Peyer's patch (tissue), 4 donors: Measurements from ENCODE around the gene CHRNE. TPM values are rescaled to one million over a fixed set of nuclear protein-coding genes. Genes with fewer than 3 reads are reported as not detected.

Source experiments
- DNase-seq, 3 donors: peaks; one replicate each; pipeline ENCODE4 v3.0.0-alpha.2; 2017 to 2019
- H3K27ac ChIP-seq, 4 donors: fragments of 200-600 bp; sonication (generic); one replicate each; pipeline ENCODE4 v1.5.1; 2016 to 2019
- H3K27me3 ChIP-seq, 2 donors: fragments of 200-600 bp; sonication (generic); one replicate each; pipeline ENCODE4 v1.5.1; 2019
- H3K36me3 ChIP-seq, 3 donors: fragments of 200-600 bp; sonication (generic); one replicate each; pipeline ENCODE4 v1.5.1; 2016 to 2019
- H3K4me1 ChIP-seq, 4 donors: fragments of 200-600 bp; sonication (generic); one replicate each; pipeline ENCODE4 v1.5.1; 2016 to 2019
- H3K4me3 ChIP-seq, 4 donors: fragments of 200-600 bp; sonication (generic); 1 replicate in 3 of 4; 2 replicates in 1 of 4; pipeline ENCODE4 v1.5.1; 2016 to 2019; ENCODE audit warnings: mild to moderate bottlenecking in 1 of 4
- H3K9me3 ChIP-seq, 4 donors: fragments of 200-600 bp; sonication (generic); one replicate each; pipeline ENCODE4 v1.5.1; 2016 to 2019; ENCODE audit warnings: mild to moderate bottlenecking in 1 of 4
- CTCF ChIP-seq, 6 experiments: fragments of 450-650 bp in 4 of 6; fragments of 200-600 bp in 2 of 6; sonication (generic) in 1 of 6; IDR thresholded peaks; one replicate each; pipeline ENCODE4 v1.5.1; 2017 to 2019; ENCODE audit warnings: antibody characterized with exemption in 6 of 6, mild to moderate bottlenecking in 3 of 6, moderate library complexity in 1 of 6
- POLR2A ChIP-seq, 2 donors: fragments of 450-650 bp; IDR thresholded peaks; one replicate each; pipeline ENCODE4 v1.5.1; 2017; ENCODE audit warnings: antibody characterized with exemption in 2 of 2, mild to moderate bottlenecking in 2 of 2, moderate library complexity in 2 of 2
- total RNA-seq, 4 donors: library from RNA; depleted of rRNA; stranded (reverse); fragments of >200 nt; gene quantifications; one replicate each; pipeline ENCODE4 v1.1.0, GENCODE V29; 2016

CHRNE gene
- total RNA-seq, 4 donors from 2014 or later, result not detected

- H3K4me1 ChIP-seq, result peaks cover 0 to 50% (median 23%) of the 10 kb centered on the region in 4 donors
- peaks cover 0 to 33% (median 0%) of the 10 kb centered on the region in 3 donors for H3K36me3 ChIP-seq
- H3K27me3 ChIP-seq, result no peaks in the 10 kb centered on the region
- DNase-seq, result no peak
- no peaks in the 10 kb centered on the region for H3K9me3 ChIP-seq
- no peak overlapping the region for H3K4me3 ChIP-seq
- H3K27ac ChIP-seq, result no peak overlapping the region
- TF ChIP-seq CTCF (IDR thresholded peaks at IDR 0.05), result no peak
- no peak for TF ChIP-seq POLR2A (IDR thresholded peaks at IDR 0.05)
These were observed 35.2 kb upstream of the CHRNE start for GRCh38 chr17:4938069-4938491.

- Histone ChIP-seq H3K36me3 (peaks cover 0 to 28% (median 0%) of the 10 kb centered on the region in 3 donors), H3K27me3 (no peaks in the 10 kb centered on the region), H3K4me1 (peaks cover 0 to 45% (median 23%) of the 10 kb centered on the region in 4 donors), H3K4me3 (no peak overlapping the region), H3K9me3 (no peaks in the 10 kb centered on the region), H3K27ac (no peak overlapping the region)
- no peak for DNase-seq
- TF ChIP-seq CTCF (IDR thresholded peaks at IDR 0.05) (no peak), POLR2A (IDR thresholded peaks at IDR 0.05) (no peak)
These were observed 34.7 kb upstream of the CHRNE start for GRCh38 chr17:4937553-4937952.

- TF ChIP-seq POLR2A (IDR thresholded peaks at IDR 0.05) (no peak), CTCF (IDR thresholded peaks at IDR 0.05) (no peak)
- Histone ChIP-seq H3K4me1 (peaks cover 0 to 34% (median 16%) of the 10 kb centered on the region in 4 donors), H3K36me3 (peaks cover 0 to 22% (median 0%) of the 10 kb centered on the region in 3 donors), H3K27me3 (no peaks in the 10 kb centered on the region), H3K9me3 (no peaks in the 10 kb centered on the region), H3K27ac (no peak overlapping the region), H3K4me3 (no peak overlapping the region)
- no peak for DNase-seq
These were observed 33.5 kb upstream of the CHRNE start for GRCh38 chr17:4936436-4936835.

GRCh38 chr17:4935650-4936049, 32.8 kb upstream of the CHRNE start:
- Histone ChIP-seq H3K4me3 (no peak overlapping the region), H3K4me1 (peaks cover 0 to 26% (median 13%) of the 10 kb centered on the region in 4 donors), H3K27ac (no peak overlapping the region), H3K36me3 (peaks cover 0 to 22% (median 0%) of the 10 kb centered on the region in 3 donors), H3K9me3 (no peaks in the 10 kb centered on the region), H3K27me3 (no peaks in the 10 kb centered on the region)
- TF ChIP-seq CTCF (IDR thresholded peaks at IDR 0.05), result no peak
- TF ChIP-seq POLR2A (IDR thresholded peaks at IDR 0.05), result no peak
- no peak for DNase-seq

- Histone ChIP-seq H3K4me1 (peaks cover 0 to 26% (median 13%) of the 10 kb centered on the region in 4 donors), H3K27me3 (no peaks in the 10 kb centered on the region), H3K4me3 (no peak overlapping the region), H3K27ac (peak overlapping the region in 1 of 4 donors; percentile 7), H3K9me3 (no peaks in the 10 kb centered on the region), H3K36me3 (peaks cover 0 to 22% (median 0%) of the 10 kb centered on the region in 3 donors)
- no peak for DNase-seq
- TF ChIP-seq CTCF (IDR thresholded peaks at IDR 0.05) (peak in 3 of 6 experiments; percentile 16 to 20 (median 18)), POLR2A (IDR thresholded peaks at IDR 0.05) (no peak)
These were observed 31.5 kb upstream of the CHRNE start for GRCh38 chr17:4934173-4934979.
